ENCODE measurements around the gene XIRP2. TPM values are rescaled to one million over a fixed set of nuclear protein-coding genes. Genes with fewer than 3 reads are reported as not detected.

XIRP2 gene
- polyA plus RNA-seq, 1 experiment: not detected

DNA sequence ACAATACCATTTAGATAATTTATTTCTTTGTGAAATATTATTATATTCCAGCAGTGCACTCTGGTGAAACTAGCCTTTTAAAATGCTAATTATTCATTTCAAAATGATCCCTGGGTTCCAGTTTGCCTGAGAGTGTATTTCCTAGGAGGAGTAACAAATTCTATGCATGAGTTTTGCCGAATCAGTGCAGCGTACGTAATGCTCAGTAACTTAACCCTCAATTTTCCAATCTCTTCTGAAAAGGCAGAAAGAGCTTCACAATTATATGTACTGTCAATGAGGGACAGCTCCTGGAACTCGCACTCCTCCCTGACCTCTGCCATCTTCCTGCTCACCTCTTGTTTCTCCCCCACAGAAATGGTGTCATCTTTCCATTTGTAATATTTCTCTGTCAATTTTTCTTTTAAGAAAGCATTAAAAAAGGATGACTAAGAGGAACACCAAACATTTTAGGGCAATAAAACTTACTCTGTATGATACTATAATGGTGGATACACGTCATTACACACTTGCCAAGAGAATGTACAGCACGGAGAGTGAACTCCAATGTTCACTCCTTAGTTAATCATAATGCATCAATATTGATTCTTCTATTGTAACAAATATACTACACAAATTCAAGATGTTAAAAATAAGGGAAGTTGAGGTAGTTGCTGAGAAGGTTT is 25.7 kb upstream of the XIRP2 start:
- no peaks in the 10 kb centered on the region for H3K27me3 ChIP-seq (ENCODE audit: control insufficient read depth, insufficient read depth, low read length)
- no peaks in the 10 kb centered on the region for H3K36me3 ChIP-seq (ENCODE audit: control insufficient read depth, insufficient read depth, low read length)
- ChIA-PET CTCF (no interaction called here), POLR2A (no interaction called here)
- H3K4me3 ChIP-seq (ENCODE audit: low read depth, low read length): no peak overlapping the region
- DNase-seq (ENCODE audit: low read depth): no peak
- TF ChIP-seq, protein P1, sequence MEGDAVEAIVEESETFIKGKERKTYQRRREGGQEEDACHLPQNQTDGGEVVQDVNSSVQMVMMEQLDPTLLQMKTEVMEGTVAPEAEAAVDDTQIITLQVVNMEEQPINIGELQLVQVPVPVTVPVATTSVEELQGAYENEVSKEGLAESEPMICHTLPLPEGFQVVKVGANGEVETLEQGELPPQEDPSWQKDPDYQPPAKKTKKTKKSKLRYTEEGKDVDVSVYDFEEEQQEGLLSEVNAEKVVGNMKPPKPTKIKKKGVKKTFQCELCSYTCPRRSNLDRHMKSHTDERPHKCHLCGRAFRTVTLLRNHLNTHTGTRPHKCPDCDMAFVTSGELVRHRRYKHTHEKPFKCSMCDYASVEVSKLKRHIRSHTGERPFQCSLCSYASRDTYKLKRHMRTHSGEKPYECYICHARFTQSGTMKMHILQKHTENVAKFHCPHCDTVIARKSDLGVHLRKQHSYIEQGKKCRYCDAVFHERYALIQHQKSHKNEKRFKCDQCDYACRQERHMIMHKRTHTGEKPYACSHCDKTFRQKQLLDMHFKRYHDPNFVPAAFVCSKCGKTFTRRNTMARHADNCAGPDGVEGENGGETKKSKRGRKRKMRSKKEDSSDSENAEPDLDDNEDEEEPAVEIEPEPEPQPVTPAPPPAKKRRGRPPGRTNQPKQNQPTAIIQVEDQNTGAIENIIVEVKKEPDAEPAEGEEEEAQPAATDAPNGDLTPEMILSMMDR (IDR thresholded peaks at IDR 0.05; ENCODE audit: insufficient read depth, low read depth, low read length): no peak

DNA sequence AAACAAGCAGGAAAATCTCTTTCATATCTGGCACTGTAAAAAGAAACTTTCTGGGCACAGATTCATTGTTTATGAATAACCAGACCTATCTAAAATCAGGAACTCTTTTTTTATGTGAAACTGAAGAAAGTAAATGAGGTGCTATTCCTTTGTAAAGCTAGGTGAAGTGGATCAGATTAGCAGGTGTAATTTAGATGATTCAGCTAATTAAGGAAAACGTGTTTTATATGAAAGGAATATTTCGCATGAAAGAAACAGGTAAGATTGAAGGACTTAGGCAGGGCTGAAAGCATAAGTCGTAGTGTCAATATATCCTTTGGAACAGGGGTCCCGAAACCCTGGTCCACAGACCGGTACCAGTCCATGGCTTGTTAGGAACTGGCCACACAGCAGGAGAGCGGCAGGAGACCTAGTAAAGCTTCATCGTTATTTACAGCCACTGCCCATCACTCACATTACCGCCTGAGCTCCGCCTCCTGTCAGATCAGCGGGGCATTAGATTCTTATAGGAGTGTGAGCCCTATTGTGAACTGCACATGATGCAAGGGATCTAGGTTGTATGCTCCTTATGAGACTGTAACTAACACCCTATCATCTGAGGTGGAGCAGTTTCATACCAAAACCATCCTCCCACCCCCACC is 20.3 kb upstream of the XIRP2 start:
- ChIA-PET CTCF (no interaction called here), POLR2A (no interaction called here)
- no peak for DNase-seq (ENCODE audit: low read depth)
- TF ChIP-seq, protein P1 (IDR thresholded peaks at IDR 0.05; ENCODE audit: insufficient read depth, low read depth, low read length): no peak
- no peaks in the 10 kb centered on the region for H3K27me3 ChIP-seq (ENCODE audit: control insufficient read depth, insufficient read depth, low read length)
- H3K4me3 ChIP-seq (ENCODE audit: low read depth, low read length): no peak overlapping the region
- no peaks in the 10 kb centered on the region for H3K36me3 ChIP-seq (ENCODE audit: control insufficient read depth, insufficient read depth, low read length)

DNA sequence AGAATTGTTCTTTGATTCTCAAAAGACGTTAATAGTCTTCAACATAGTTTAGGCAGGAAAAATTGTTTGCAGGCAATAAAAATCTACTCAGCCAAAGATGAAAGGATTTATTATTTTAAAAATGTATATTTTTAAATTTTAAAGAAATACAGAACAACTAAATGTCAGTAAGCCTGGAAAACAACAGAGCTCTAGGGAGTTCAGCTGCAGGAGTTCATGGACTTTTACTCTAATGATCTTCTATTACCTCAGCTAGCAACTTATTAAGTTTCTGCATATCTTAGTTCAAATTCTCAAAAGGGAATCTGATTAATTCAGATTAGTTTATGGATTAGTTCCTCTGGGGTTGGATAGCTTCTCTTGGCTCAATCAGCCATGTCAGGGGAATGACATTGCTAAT is 17.9 kb upstream of the XIRP2 start:
- Histone ChIP-seq H3K36me3 (ENCODE audit: control insufficient read depth, insufficient read depth, low read length) (no peaks in the 10 kb centered on the region), H3K4me3 (ENCODE audit: low read depth, low read length) (no peak overlapping the region), H3K27me3 (ENCODE audit: control insufficient read depth, insufficient read depth, low read length) (no peaks in the 10 kb centered on the region)
- POLR2A ChIA-PET: no interaction called here
- TF ChIP-seq, protein P1 (IDR thresholded peaks at IDR 0.05; ENCODE audit: insufficient read depth, low read depth, low read length): no peak
- DNase-seq (ENCODE audit: low read depth): no peak
- CTCF ChIA-PET: no interaction called here

DNA sequence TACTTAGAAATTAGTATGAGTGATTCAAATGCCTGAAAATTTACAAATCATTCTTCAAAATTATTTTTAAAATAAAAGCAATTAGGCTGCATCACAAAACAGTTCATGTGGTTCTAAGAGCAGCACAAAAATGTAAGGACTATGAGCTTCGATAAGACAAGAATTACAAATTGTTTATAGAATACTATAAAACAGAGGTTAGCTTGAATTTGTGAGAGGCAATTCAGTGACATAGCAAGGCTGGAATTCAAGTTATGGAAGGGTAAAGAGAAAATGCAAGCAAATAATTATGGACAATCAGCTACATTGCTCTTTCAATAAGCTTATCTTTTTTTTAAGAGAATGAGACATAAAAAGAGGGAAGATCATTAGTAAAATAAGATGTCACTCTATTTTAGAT is 7.1 kb upstream of the XIRP2 start:
- TF ChIP-seq, protein P1 (IDR thresholded peaks at IDR 0.05; ENCODE audit: insufficient read depth, low read depth, low read length): no peak
- CTCF ChIA-PET: no interaction called here
- H3K4me3 ChIP-seq (ENCODE audit: low read depth, low read length): no peak overlapping the region
- no peak for DNase-seq (ENCODE audit: low read depth)
- POLR2A ChIA-PET: no interaction called here
- no peaks in the 10 kb centered on the region for H3K36me3 ChIP-seq (ENCODE audit: control insufficient read depth, insufficient read depth, low read length)
- no peaks in the 10 kb centered on the region for H3K27me3 ChIP-seq (ENCODE audit: control insufficient read depth, insufficient read depth, low read length)

DNA sequence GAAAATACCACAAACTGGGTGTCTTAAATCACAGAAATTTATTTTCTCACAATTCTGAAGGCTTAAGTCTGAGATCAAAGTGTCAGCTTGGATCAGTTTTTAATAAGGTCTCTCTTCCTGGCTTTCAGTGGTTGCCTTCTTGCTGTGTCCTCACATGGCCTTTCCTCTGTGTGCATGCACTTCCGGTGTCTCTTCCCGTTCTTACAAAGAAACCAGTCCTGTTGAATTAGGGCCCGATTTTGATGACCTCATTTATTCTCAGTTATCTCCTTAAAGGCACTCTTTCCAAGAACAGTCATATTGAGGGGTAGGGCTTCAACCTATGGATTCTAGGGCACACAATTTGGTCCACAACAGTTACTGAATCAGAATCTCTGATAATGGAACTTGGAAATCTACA is 5.4 kb upstream of the XIRP2 start:
- TF ChIP-seq, protein P1 (IDR thresholded peaks at IDR 0.05; ENCODE audit: insufficient read depth, low read depth, low read length): no peak
- no peaks in the 10 kb centered on the region for H3K27me3 ChIP-seq (ENCODE audit: control insufficient read depth, insufficient read depth, low read length)
- DNase-seq (ENCODE audit: low read depth): no peak
- H3K36me3 ChIP-seq (ENCODE audit: control insufficient read depth, insufficient read depth, low read length): no peaks in the 10 kb centered on the region
- H3K4me3 ChIP-seq (ENCODE audit: low read depth, low read length): no peak overlapping the region
- ChIA-PET POLR2A (no interaction called here), CTCF (no interaction called here)
